ENCODE data around the gene PEX16. TPM values are rescaled to one million over a fixed set of nuclear protein-coding genes. Genes with fewer than 3 reads are reported as not detected.

PEX16 gene
- total RNA-seq, 1 experiment from 2014 or later = 39.9 TPM

GRCh38 chr11:45871638-45872037 lies 46.0 kb downstream of the PEX16 start:
- DNase-seq = no peak
- Histone ChIP-seq H3K4me3 (ENCODE audit: insufficient read depth, low read depth, low read length) (no peak overlapping the region), H3K27me3 (ENCODE audit: control insufficient read depth, insufficient read depth, low read length) (no peaks in the 10 kb centered on the region), H3K36me3 (replicated peaks; ENCODE audit: control insufficient read depth, insufficient read depth, low read length) (peaks cover 19% of the 10 kb centered on the region)

GRCh38 chr11:45870706-45871105 lies 47.0 kb downstream of the PEX16 start:
- no peaks in the 10 kb centered on the region for H3K27me3 ChIP-seq (ENCODE audit: control insufficient read depth, insufficient read depth, low read length)
- H3K4me3 ChIP-seq (ENCODE audit: insufficient read depth, low read depth, low read length) = no peak overlapping the region
- H3K36me3 ChIP-seq (replicated peaks; ENCODE audit: control insufficient read depth, insufficient read depth, low read length) = peaks cover 19% of the 10 kb centered on the region
- DNase-seq = no peak

- DNase-seq = no peak
- Histone ChIP-seq H3K36me3 (replicated peaks; ENCODE audit: control insufficient read depth, insufficient read depth, low read length) (peaks cover 19% of the 10 kb centered on the region), H3K4me3 (ENCODE audit: insufficient read depth, low read depth, low read length) (no peak overlapping the region), H3K27me3 (ENCODE audit: control insufficient read depth, insufficient read depth, low read length) (no peaks in the 10 kb centered on the region)
Measured at GRCh38 chr11:45869551-45869950, 48.1 kb downstream of the PEX16 start.

GRCh38 chr11:45864041-45864440 lies 53.6 kb downstream of the PEX16 start:
- Histone ChIP-seq H3K36me3 (replicated peaks; ENCODE audit: control insufficient read depth, insufficient read depth, low read length) (peaks cover 22% of the 10 kb centered on the region), H3K4me3 (ENCODE audit: insufficient read depth, low read depth, low read length) (no peak overlapping the region), H3K27me3 (ENCODE audit: control insufficient read depth, insufficient read depth, low read length) (no peaks in the 10 kb centered on the region)
- no peak for DNase-seq

- H3K36me3 ChIP-seq (replicated peaks; ENCODE audit: control insufficient read depth, insufficient read depth, low read length) = peaks cover 19% of the 10 kb centered on the region
- no peak for DNase-seq
- no peaks in the 10 kb centered on the region for H3K27me3 ChIP-seq (ENCODE audit: control insufficient read depth, insufficient read depth, low read length)
- no peak overlapping the region for H3K4me3 ChIP-seq (ENCODE audit: insufficient read depth, low read depth, low read length)
Measured at GRCh38 chr11:45860764-45861510, 56.7 kb downstream of the PEX16 start.

GRCh38 chr11:45860348-45860747 lies 57.3 kb downstream of the PEX16 start:
- no peak overlapping the region for H3K4me3 ChIP-seq (ENCODE audit: insufficient read depth, low read depth, low read length)
- peaks cover 19% of the 10 kb centered on the region for H3K36me3 ChIP-seq (replicated peaks; ENCODE audit: control insufficient read depth, insufficient read depth, low read length)
- no peak for DNase-seq
- H3K27me3 ChIP-seq (ENCODE audit: control insufficient read depth, insufficient read depth, low read length) = no peaks in the 10 kb centered on the region

Other genes starting within 250 kb of the PEX16 start
- 3.9 and 5.8 TPM in 2 replicates for gene SLC35C1, start 112.7 kb downstream of the PEX16 start, total RNA-seq (2014; rRNA removed; shearing (Covaris generic))
- gene CRY2, start 70.4 kb downstream of the PEX16 start, total RNA-seq (2014; rRNA removed; shearing (Covaris generic)) = 16.0 and 24.1 TPM in 2 replicates
- 10.4 and 15.3 TPM in 2 replicates for gene MAPK8IP1, start 32.2 kb downstream of the PEX16 start, total RNA-seq (2014; rRNA removed; shearing (Covaris generic))
- gene FREY1, start 10.6 kb downstream of the PEX16 start, total RNA-seq (2014; rRNA removed; shearing (Covaris generic)) = 0.35 and 2.3 TPM in 2 replicates
- gene LARGE2, start 4.8 kb upstream of the PEX16 start, total RNA-seq (2014; rRNA removed; shearing (Covaris generic)) = 36.6 and 38.6 TPM in 2 replicates
- gene PHF21A, start 203.6 kb upstream of the PEX16 start, total RNA-seq (2014; rRNA removed; shearing (Covaris generic)) = 10.1 and 17.6 TPM in 2 replicates